Adrenal gland (tissue), 12 donors: ENCODE measurements around the gene GTPBP3. TPM values are rescaled to one million over a fixed set of nuclear protein-coding genes. Genes with fewer than 3 reads are reported as not detected.

Experiments used
- DNase-seq, 7 donors: peaks; one replicate each; pipeline ENCODE4 v3.0.0-alpha.2; 2019 to 2020
- H3K27ac ChIP-seq, 5 donors: fragments of 200-600 bp; sonication (generic) in 4 of 5; 1 replicate in 3 of 5; 2 replicates in 2 of 5; pipeline versions ENCODE4 v1.5.1 to v1.8.0; 2016 to 2020; ENCODE audit warnings: mild to moderate bottlenecking in 1 of 5
- H3K27me3 ChIP-seq: fragments of 200-600 bp; 2 replicates; pipeline ENCODE4 v1.8.0; 2021
- H3K36me3 ChIP-seq, 2 donors: fragments of 200-600 bp; replicated peaks in 1 of 2; 1 replicate in 1 of 2; 2 replicates in 1 of 2; pipeline versions ENCODE4 v1.5.1 to v1.8.0; 2018 to 2022
- H3K4me1 ChIP-seq, 2 donors: fragments of 200-600 bp; replicated peaks in 1 of 2; 1 replicate in 1 of 2; 2 replicates in 1 of 2; pipeline versions ENCODE4 v1.5.1 to v1.8.0; 2018 to 2021
- H3K4me3 ChIP-seq, 4 donors: fragments of 200-600 bp; sonication (generic) in 3 of 4; one replicate each; pipeline ENCODE4 v1.5.1; 2016 to 2018
- H3K9me3 ChIP-seq, 3 donors: fragments of 200-600 bp; sonication (generic) in 1 of 3; replicated peaks in 1 of 3; 1 replicate in 2 of 3; 2 replicates in 1 of 3; pipeline versions ENCODE4 v1.5.1 to v1.8.0; 2016 to 2021
- POLR2A ChIP-seq, 2 donors: fragments of 450-650 bp; IDR thresholded peaks; one replicate each; pipeline ENCODE4 v1.6.1; 2017; ENCODE audit warnings: antibody characterized with exemption in 2 of 2, mild to moderate bottlenecking in 2 of 2, moderate library complexity in 1 of 2
- WGBS, 4 donors: extraction: QIAGEN DNeasy Blood & Tissue Kit in 2 of 4; methylation state at CpG; one replicate each; pipeline versions ENCODE4 v1.1.5 to v1.1.7; 2013 to 2017; 5-methylcytosine and 5-hydroxymethylcytosine counted together
- intact Hi-C, 2 donors: fragments of 100-400 bp; cut with DNase I; formaldehyde crosslinking; loops; one replicate each; pipeline versions ENCODE4 v1.14.1 to v1.15.0; 2022 to 2023
- polyA plus RNA-seq, 3 donors: library from polyadenylated mRNA; stranded (reverse); fragments of 200-250 nt in 2 of 3; fragments of 350-450 nt in 1 of 3; fragmentation: Illumina TruSeq in 1 of 3; extraction: RNeasy Lipid Tissue Mini Kit (QIAGEN cat#74804) in 1 of 3; gene quantifications; one replicate each; pipeline ENCODE4 v1.2.3, GENCODE V29; 2013 to 2014
- total RNA-seq, 9 donors: library from RNA; depleted of rRNA in 4 of 9; stranded (reverse); fragments of >200 nt in 4 of 9; fragments of 120-200 nt in 1 of 9; fragmentation: NEBNext Ultra II Directional in 1 of 9; extraction: Animal tissue kit (Norgen Biotek cat#: 25700) in 1 of 9; gene quantifications; one replicate each; pipeline versions ENCODE4 v1.1.0 to v1.2.4, GENCODE V29; 2013 to 2023
- TF ChIP-seq, protein P1 (sequence below), 6 experiments: fragments of 450-650 bp in 4 of 6; fragments of 200-600 bp in 2 of 6; sonication (generic) in 1 of 6; IDR thresholded peaks; 1 replicate in 5 of 6; 2 replicates in 1 of 6; pipeline versions ENCODE4 v1.5.1 to v1.8.0; 2016 to 2021; ENCODE audit warnings: antibody characterized with exemption in 6 of 6, mild to moderate bottlenecking in 2 of 6, moderate library complexity in 1 of 6
- donor health status: healthy with polysubstance abuse.
- donor health status: Bipolar disorder and iron deficiency.
- donor health status: DM: yes; HTN: yes; CAD: no.
- donor health status: DM: no; HTN: no; CAD: no.
- donor health status: DM: no; HTN: no; CAD: no.
- donor health status: DM: yes; HTN: yes; CAD: no.

GTPBP3 gene
- total and polyA plus RNA-seq, 12 donors = 5.5 to 50.4 (median 23.8) TPM

GRCh38 chr19:17296976-17297375 lies 40.4 kb upstream of the GTPBP3 start:
- Histone ChIP-seq H3K4me3 (no peak overlapping the region), H3K27me3 (no peaks in the 10 kb centered on the region), H3K4me1 (peaks cover 7 to 19% of the 10 kb centered on the region in 2 donors), H3K9me3 (no peaks in the 10 kb centered on the region), H3K36me3 (peaks cover 0 to 7% of the 10 kb centered on the region in 2 donors), H3K27ac (peak overlapping the region in 2 of 5 donors; percentile 34 to 79)
- intact Hi-C loops = loop anchor here in 1 of 2 donors (10.0 kb wide), 1 partner anchor 88 kb away; no protein-coding TSS in a partner anchor
- no peak for DNase-seq
- no peak for TF ChIP-seq POLR2A (IDR thresholded peaks at IDR 0.05)
- TF ChIP-seq, protein P1, sequence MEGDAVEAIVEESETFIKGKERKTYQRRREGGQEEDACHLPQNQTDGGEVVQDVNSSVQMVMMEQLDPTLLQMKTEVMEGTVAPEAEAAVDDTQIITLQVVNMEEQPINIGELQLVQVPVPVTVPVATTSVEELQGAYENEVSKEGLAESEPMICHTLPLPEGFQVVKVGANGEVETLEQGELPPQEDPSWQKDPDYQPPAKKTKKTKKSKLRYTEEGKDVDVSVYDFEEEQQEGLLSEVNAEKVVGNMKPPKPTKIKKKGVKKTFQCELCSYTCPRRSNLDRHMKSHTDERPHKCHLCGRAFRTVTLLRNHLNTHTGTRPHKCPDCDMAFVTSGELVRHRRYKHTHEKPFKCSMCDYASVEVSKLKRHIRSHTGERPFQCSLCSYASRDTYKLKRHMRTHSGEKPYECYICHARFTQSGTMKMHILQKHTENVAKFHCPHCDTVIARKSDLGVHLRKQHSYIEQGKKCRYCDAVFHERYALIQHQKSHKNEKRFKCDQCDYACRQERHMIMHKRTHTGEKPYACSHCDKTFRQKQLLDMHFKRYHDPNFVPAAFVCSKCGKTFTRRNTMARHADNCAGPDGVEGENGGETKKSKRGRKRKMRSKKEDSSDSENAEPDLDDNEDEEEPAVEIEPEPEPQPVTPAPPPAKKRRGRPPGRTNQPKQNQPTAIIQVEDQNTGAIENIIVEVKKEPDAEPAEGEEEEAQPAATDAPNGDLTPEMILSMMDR (IDR thresholded peaks at IDR 0.05) = no peak
- WGBS, 4 donors = 88 to 93% (median 89%) methylated on average over 6 of the region's 6 CpGs

- Histone ChIP-seq H3K27me3 (no peaks in the 10 kb centered on the region), H3K4me1 (peaks cover 22 to 34% of the 10 kb centered on the region in 2 donors), H3K4me3 (no peak overlapping the region), H3K27ac (no peak overlapping the region), H3K9me3 (no peaks in the 10 kb centered on the region), H3K36me3 (no peaks in the 10 kb centered on the region)
- intact Hi-C loops = loop anchor here in 1 of 2 donors (10.0 kb wide), 1 partner anchor 84 kb away; no protein-coding TSS in a partner anchor
- DNase-seq = peak in 1 of 7 donors; percentile 30
- no peak for TF ChIP-seq POLR2A (IDR thresholded peaks at IDR 0.05)
- TF ChIP-seq, protein P1 (IDR thresholded peaks at IDR 0.05) = no peak
- 90 to 95% (median 94%) methylated on average over 16 to 51 of the region's 51 CpGs for WGBS, 4 donors
These were observed 36.2 kb upstream of the GTPBP3 start for GRCh38 chr19:17300992-17301619.

GRCh38 chr19:17302391-17303166 lies 34.8 kb upstream of the GTPBP3 start:
- no peak for TF ChIP-seq POLR2A (IDR thresholded peaks at IDR 0.05)
- TF ChIP-seq, protein P1 (IDR thresholded peaks at IDR 0.05) = no peak
- peaks cover 33 to 47% of the 10 kb centered on the region in 2 donors for H3K4me1 ChIP-seq
- no peaks in the 10 kb centered on the region for H3K27me3 ChIP-seq
- H3K36me3 ChIP-seq = no peaks in the 10 kb centered on the region
- peak overlapping the region in 4 of 5 donors; percentile 64 to 95 (median 85) for H3K27ac ChIP-seq
- peak in 3 of 7 donors; percentile 33 to 78 (median 53) for DNase-seq
- intact Hi-C loops = loop anchor here in 1 of 2 donors (10.0 kb wide), 1 partner anchor 82 kb away; no protein-coding TSS in a partner anchor
- WGBS, 4 donors = 9 to 14% (median 12%) methylated on average over 20 to 29 of the region's 29 CpGs; no CpG with 5 or more reads in 1 of the 4 donors
- H3K4me3 ChIP-seq = peak overlapping the region; percentile 35 to 90 (median 70)
- no peaks in the 10 kb centered on the region for H3K9me3 ChIP-seq
